GM10847 (cell line): ENCODE results near the gene CIRBP.
A peak's percentile ranks its signal among the peaks of the same experiment; 100 is the strongest.

Experiments used
- POLR2A ChIP-seq: IDR thresholded peaks from 2 replicates; pipeline ENCODE4 v1.6.1; 2011; ENCODE audit not compliant: insufficient read length; ENCODE audit errors: extremely low read depth

The CIRBP gene

DNA sequence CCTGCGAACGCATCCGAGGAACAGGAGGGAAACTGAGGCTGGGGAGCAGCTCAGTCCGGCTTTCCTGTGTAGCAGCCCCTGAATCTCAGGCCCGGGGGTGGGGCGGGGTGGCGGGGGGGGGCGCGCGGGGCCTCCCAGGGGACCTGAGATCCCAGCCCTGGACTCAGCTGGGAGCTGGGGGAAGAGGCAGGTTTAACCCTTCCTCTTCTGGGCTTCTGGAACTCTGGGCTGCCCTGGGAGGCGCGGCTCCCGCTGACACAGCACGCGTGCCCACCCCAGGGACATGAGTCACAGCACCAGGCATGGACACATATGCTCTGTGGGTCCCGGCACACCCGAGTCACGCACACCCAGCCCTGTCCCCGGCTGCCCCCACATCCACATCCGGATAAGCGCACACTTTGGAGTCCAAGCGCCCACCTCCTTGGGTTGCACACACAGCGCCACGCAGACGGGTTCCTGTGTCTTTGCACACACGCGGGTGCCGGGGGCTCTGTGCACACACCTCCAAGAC, 3.5 kb upstream of the CIRBP start:
- TF ChIP-seq POLR2A, result no peak

DNA sequence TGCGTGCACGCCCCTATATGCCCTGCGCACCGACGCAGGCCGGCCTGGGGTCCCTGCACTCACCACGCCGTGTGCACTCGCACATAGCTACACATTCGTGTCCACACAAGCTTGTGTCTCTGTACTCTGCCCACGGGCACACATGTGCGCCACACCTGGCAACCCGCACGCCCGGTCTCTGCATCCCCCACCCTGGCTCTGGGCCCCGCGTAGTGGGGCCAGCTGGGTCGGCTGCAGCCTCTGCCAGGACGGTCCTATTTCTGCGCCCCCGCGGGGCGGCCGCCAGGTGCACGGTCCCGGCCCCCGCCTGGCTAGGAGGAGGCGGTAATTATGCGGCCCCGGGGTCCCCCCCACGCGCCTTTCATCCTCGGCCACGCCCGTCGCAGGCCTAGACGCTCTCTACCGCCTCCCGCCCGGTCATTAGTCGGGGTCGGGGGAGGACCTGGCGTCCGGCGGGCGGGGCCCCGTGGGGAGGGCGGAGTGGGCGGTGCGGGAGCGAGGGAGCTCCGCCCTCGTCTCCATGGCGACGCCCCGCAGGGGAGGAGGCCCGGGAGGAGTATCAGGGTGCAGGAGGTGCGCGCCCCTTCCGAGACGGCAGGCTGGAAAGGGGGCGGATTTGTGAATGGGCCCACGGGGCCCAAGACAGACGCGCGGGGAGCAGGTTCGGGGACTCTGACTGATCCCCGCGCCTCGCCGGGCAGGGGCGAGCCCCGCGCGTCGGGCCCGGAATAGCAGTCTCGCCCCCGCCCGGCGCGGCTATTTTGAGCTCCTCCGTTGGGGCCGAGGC, 2.8 kb upstream of the CIRBP start:
- no peak for TF ChIP-seq POLR2A

DNA sequence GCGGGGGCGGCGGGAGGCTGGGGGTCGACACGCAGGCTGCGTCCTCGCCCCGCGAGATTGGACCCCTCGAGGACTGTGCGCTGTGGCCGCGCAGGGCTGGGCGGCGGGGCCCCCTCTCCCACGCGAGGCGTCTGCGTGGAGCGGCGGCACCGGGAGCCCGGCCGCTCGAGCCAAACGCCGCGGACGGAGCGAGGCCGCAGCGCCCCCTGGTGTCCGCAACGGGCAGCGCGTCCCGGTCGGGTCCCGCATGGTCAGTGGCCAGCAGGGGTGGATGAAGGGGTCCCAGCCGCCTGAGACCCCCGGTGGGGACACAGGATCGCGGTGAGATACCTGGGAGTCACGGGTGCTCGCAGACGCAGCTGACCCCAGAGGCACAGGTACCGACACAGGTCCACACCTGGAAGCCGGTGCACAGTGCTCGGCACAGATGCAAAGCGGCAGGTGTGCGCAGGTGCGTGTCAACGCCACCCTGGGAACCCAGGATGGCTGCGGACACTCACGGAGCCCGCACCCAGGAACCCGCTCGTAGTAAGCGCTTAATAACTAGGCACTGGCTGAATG, 2.1 kb upstream of the CIRBP start:
- TF ChIP-seq POLR2A, result no peak

DNA sequence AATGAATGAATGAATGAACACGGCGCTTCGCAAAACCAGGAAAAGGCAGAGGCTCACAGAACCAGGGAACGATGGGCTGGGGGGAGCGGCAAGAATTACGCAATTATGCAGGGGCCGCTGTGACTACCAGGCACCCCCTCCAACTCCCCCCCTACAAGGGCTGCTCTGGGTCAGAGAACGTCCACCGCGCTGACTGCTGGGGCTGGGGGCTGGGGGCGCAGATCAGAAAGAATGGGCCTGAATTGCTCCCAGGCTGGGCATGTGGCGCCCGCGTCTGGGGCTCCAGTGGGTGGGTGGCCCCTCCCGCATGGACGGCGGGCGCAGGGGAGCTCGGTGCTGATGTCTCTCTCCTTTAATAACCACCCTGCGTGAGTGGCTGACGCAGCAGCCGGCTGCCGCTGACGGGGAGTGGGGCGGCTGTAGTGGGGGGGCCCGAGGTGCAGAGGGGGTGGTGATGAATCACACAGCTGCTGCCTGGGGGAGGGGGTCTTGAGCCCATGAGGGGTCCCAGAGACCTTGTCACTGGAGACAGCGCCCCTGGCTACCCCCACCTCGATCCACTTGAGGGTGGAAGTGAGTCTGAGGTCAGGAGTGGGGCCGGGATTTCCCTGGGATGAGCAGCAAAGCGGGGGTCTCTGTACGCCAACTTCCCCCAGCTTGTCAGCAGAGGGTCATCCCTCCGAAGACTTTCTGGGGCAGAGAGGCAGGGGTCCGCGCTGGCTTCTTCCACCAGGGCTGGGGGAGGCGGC, 1.5 kb upstream of the CIRBP start:
- no peak for TF ChIP-seq POLR2A

DNA sequence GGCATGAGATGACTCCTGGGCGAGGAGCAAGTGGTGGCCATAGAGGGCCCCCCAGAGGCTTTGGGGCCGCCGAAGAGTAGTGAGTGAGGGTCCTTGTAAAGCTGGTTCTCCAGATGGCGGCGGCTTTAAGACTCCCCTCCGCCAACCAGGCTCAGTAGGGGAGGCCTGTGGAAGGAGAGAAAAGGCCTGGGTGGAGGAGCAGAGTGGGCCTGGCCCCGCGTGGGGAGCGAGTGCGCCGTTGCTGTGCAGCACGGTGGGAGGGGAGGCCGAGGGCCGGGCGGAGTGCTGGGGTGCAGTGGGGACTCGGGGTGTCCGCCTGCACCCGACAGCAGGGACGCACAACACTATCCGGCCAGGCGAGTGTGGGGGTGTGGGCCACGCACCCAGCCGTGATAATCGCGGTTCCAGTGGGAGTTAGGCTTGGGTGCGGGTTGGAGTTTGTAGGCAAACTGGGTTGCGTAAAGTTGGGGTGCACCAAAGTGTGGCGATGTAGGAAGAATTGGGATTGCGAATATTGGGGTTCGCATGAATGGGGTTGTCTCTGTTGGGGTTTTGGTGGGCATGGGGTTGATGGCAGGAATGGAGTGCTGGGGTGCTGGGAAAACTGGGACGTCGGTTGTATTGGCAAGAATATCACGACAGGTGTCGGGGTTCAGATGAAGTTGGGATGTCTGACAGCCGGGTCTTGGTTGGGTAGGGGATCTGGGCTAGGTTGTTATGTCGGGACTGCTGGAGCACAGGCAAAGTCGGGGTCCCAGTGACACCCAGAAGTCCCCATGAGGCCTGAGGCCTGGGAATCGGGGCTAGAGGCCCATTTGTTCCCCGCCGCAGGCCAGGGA, 687 bp upstream of the CIRBP start:
- no peak for TF ChIP-seq POLR2A

DNA sequence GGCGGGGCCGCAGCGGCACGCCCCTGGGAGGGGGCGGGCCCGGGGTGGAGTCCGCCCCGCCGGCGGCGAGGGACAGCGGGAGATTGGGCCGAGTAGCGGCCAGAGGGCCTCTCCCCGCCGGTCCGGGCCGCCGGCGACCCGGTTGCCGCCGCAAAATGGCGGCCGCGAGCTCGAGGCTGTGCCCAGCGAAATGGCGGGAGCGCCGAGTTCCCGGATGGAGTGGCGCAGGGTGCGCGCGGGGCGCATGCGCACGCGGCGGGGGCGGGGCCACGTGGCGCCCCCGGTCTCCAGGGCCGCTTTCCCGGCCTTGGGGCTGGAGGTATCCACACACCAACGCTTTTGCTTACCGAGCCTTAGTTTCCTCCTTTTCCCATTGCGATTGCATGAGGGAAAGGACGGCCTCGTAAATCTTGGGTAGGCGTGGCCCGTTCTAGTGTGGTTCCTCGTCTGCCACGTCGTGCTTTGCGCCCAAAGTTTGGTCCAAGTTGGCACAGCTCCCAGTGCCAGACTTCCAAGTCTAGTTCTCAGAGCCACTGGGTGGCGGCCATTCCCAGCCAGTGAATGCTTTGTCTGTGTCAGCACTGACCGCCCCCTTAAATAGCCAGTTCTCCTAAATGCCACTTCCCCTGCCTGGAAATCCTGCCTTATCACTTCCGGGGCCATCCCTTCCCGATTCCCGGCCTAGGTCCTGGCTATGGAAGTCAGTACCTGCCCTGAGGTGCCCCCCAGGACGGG, 513 bp downstream of the CIRBP start:
- no peak for TF ChIP-seq POLR2A

DNA sequence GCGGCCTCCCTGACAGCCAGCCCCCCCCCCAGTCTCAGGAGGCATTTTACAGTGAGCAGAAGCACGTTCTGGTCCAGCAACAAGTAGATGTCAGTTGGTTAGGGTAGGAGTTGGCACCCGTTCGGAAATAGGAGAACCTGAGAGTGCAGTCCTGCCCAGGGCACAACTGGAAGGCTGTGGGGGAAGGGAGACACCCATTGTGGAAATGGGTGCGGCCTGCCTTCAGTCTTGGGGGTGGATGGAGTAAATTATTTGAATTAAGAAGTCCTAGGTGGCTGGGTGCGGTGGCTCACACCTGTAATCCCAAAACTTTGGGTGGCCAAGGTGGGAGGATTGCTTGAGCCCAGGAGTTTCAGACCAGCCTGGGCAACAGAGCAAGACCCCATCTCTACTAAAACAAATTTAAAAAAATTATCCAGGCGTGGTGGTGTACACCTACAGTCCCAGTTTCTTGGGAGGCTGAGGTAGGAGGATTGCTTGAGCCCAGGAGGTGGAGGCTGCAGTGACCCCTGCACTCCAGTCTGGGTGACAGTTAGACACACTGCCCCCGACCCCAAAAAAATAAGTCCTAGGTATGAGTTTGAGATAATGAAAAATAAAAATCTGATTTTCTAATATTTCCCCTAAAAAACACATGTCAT, 1.2 kb downstream of the CIRBP start:
- TF ChIP-seq POLR2A, result no peak

DNA sequence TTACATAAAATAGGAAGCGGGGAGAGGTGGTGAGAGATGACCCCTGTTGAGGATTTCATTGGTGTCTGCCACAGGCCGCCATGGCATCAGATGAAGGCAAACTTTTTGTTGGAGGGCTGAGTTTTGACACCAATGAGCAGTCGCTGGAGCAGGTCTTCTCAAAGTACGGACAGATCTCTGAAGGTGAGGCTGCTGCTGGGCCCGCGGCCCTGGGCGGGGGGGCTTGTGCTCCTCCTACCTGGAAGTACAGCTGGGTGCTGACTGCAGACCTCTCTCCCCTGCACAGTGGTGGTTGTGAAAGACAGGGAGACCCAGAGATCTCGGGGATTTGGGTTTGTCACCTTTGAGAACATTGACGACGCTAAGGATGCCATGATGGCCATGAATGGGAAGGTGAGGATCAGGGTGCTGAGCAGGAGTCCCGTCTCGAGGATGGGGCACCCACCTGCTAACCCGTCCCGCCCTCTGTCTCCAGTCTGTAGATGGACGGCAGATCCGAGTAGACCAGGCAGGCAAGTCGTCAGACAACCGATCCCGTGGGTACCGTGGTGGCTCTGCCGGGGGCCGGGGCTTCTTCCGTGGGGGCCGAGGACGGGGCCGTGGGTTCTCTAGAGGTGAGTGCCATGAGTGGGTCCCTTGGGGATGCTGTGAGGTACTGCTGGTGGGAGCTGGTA, 1.9 kb downstream of the CIRBP start:
- TF ChIP-seq POLR2A, result peak; percentile 7

DNA sequence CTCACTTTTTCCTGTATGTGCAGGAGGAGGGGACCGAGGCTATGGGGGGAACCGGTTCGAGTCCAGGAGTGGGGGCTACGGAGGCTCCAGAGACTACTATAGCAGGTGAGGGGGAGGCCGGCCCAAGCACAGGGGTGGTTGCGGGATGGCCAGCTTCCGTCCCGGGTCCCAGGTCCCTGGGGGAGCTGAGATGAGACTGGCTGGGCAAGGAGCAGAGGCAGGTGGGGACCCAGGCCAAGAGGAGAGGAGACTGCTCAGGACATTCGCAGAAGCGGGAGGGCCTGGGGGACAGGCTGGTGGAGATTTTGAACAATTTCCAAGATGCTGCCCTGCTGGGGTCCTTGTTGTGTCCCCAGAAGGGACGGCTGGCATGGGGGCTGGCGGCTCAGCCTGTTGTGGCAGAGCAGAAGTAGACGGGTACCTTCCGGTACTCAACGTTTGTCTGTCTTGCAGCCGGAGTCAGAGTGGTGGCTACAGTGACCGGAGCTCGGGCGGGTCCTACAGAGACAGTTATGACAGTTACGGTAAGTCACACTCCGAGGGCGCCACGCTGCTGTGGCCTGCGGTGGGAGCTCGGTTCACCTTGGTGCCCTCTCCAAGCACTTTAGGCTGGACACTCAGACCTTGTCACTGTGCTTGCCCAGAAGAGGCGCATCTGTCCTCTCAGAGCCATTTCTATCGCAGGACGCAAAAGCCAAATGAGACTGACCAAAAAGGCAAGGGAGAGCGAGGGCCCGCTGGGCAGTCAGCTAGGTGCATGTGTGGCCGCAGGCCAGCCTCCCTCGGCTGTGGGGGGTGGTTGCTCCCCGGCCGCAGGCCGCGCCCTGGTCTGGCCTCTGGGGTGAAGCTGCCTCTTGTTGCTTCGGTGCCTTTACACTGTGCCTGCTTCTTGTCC, 2.6 kb downstream of the CIRBP start:
- no peak for TF ChIP-seq POLR2A

DNA sequence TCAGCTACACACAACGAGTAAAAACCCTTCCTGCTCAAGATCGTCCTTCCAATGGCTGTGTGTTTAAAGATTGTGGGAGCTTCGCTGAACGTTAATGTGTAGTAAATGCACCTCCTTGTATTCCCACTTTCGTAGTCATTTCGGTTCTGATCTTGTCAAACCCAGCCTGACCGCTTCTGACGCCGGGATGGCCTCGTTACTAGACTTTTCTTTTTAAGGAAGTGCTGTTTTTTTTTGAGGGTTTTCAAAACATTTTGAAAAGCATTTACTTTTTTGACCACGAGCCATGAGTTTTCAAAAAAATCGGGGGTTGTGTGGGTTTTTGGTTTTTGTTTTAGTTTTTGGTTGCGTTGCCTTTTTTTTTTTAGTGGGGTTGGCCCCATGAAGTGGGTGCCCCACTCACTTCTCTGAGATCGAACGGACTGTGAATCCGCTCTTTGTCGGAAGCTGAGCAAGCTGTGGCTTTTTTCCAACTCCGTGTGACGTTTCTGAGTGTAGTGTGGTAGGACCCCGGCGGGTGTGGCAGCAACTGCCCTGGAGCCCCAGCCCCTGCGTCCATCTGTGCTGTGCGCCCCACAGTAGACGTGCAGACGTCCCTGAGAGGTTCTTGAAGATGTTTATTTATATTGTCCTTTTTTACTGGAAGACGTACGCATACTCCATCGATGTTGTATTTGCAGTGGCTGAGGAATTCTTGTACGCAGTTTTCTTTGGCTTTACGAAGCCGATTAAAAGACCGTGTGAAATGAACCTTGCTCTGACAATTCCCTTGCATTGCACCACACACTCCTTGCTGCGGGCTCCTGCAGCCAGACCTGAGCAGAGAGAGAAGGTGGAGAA, 3.5 kb downstream of the CIRBP start:
- no peak for TF ChIP-seq POLR2A

DNA sequence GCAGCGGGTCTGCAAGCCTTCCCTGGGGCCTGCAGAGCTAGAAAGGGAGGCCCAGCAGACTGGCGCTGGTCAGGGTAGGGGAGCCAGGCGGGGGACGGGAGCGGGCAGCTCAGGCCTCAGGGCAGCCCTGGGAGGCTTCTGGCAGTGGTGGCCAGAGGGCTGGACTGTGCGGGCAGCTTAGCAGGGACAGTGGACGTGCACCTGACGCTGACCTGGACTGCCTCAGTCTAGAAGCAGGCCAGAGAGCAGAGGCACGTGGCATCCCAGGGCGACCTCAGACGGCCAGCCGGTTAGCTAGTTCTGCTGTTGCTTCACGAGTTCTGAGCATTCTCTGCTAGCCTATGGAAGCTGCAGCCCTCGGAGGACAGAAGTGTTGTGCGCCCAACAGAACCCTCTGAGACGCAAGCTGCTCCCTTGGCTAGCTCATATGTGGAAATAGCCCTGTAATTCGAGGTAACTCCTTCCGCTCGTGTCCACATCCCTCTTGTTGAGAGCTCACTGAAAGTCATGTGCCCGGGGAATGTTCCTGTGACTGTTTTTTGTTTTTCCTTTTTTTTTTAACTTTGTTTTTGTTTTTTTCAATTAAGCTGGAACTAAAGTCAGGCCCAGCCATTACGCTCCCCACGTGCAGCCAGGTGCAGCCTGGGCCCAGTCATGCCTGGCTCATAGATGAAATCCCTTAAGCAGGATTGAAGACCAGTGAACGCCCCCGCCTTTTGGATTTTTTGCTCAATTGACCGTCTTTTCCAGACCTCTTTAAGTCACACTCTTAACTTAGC, 4.3 kb downstream of the CIRBP start:
- no peak for TF ChIP-seq POLR2A
